Adrenal gland (tissue), 5 donors: ENCODE measurements around the gene FOXC1.

ENCODE experiments used
- CTCF ChIP-seq, 6 experiments: fragments of 450-650 bp in 4 of 6; fragments of 200-600 bp in 2 of 6; sonication (generic) in 1 of 6; IDR thresholded peaks; 1 replicate in 5 of 6; 2 replicates in 1 of 6; pipeline versions ENCODE4 v1.5.1 to v1.8.0; 2016 to 2021; ENCODE audit warnings: antibody characterized with exemption in 6 of 6, mild to moderate bottlenecking in 2 of 6, moderate library complexity in 1 of 6
- POLR2A ChIP-seq, 2 donors: fragments of 450-650 bp; IDR thresholded peaks; one replicate each; pipeline ENCODE4 v1.6.1; 2017; ENCODE audit warnings: antibody characterized with exemption in 2 of 2, mild to moderate bottlenecking in 2 of 2, moderate library complexity in 1 of 2
- donor health status: DM: no; HTN: no; CAD: no.

- peak; percentile 50 to 98 (median 76) for TF ChIP-seq CTCF (IDR thresholded peaks at IDR 0.05)
- TF ChIP-seq POLR2A (IDR thresholded peaks at IDR 0.05), result no peak
These were observed 5.3 kb upstream of the FOXC1 start for GRCh38 chr6:1604158-1605003.
